Right lobe of liver (tissue), 6 donors: ENCODE results near the gene SAP30L. TPM values are rescaled to one million over a fixed set of nuclear protein-coding genes. Genes with fewer than 3 reads are reported as not detected.

ENCODE experiments used
- ATAC-seq, 4 donors: fragments of 200-7000 bp; cut with Tn5 transposase; one replicate each; pipeline ENCODE4 v1.9.1; 2020; ENCODE audit warnings: mild to moderate bottlenecking in 4 of 4, moderate library complexity in 4 of 4
- DNase-seq, 3 donors: peaks; one replicate each; pipeline ENCODE4 v3.0.0-alpha.2; 2020
- H3K27ac ChIP-seq, 3 donors: fragments of 200-600 bp; one replicate each; pipeline ENCODE4 v1.8.0; 2022
- H3K27me3 ChIP-seq, 2 donors: fragments of 200-600 bp; one replicate each; pipeline ENCODE4 v1.8.0; 2022
- H3K36me3 ChIP-seq, 4 donors: fragments of 200-600 bp; sonication (generic) in 1 of 4; one replicate each; pipeline versions ENCODE4 v1.5.1 to v1.8.0; 2017 to 2022; ENCODE audit warnings: control low read depth in 1 of 4
- H3K4me1 ChIP-seq, 4 donors: fragments of 200-600 bp; sonication (generic) in 1 of 4; one replicate each; pipeline versions ENCODE4 v1.5.1 to v1.8.0; 2017 to 2022; ENCODE audit warnings: control low read depth in 1 of 4
- H3K4me3 ChIP-seq, 3 donors: fragments of 200-600 bp; one replicate each; pipeline ENCODE4 v1.8.0; 2022
- H3K9me3 ChIP-seq, 4 donors: fragments of 200-600 bp; sonication (generic) in 1 of 4; one replicate each; pipeline versions ENCODE4 v1.5.1 to v1.8.0; 2017 to 2022; ENCODE audit warnings: control low read depth in 1 of 4
- CTCF ChIP-seq, 4 donors: fragments of 200-600 bp in 3 of 4; fragments of 450-650 bp in 1 of 4; IDR thresholded peaks; one replicate each; pipeline versions ENCODE4 v1.5.1 to v1.8.0; 2016 to 2022; ENCODE audit warnings: antibody characterized with exemption in 4 of 4, mild to moderate bottlenecking in 2 of 4
- POLR2A ChIP-seq: fragments of 450-650 bp; IDR thresholded peaks from one replicate; pipeline ENCODE4 v1.6.1; 2017; ENCODE audit warnings: antibody characterized with exemption, mild to moderate bottlenecking
- WGBS: methylation state at CpG from one replicate; pipeline ENCODE4 v1.1.6; 2018; ENCODE audit warnings: low coverage, low lambda C conversion rate; ENCODE audit not compliant: insufficient coverage; ENCODE audit errors: missing lambda C conversion rate; 5-methylcytosine and 5-hydroxymethylcytosine counted together
- intact Hi-C, 2 donors: fragments of 100-400 bp; cut with DNase I; formaldehyde crosslinking; loops; one replicate each; pipeline versions ENCODE4 v1.11.2 to v1.14.1; 2022
- total RNA-seq, 6 experiments: library from RNA; depleted of rRNA in 2 of 6; stranded (reverse); fragments of >200 nt in 2 of 6; fragmentation: NEBNext Ultra II Directional in 3 of 6; extraction: Animal tissue kit (Norgen Biotek cat#: 25700) in 3 of 6; gene quantifications; one replicate each; pipeline versions ENCODE4 v1.1.0 to v1.2.4, GENCODE V29; 2016 to 2023
- donor health status: DM: no; HTN: yes; CAD: no.
- donor health status: DM: no; HTN: no; CAD: no.
- donor health status: DM: no; HTN: no; CAD: no.
- donor health status: DM: no; HTN: yes; CAD: no.
- donor health status: DM: no; HTN: yes; CAD: no.

SAP30L gene
- total RNA-seq, 6 experiments from 2014 or later, result 9.7 to 24.9 (median 20.1) TPM

GRCh38 chr5:154460172-154460571, 14.4 kb downstream of the SAP30L start:
- no peak overlapping the region for H3K27ac ChIP-seq
- no peak overlapping the region for H3K4me3 ChIP-seq
- no peaks in the 10 kb centered on the region for H3K9me3 ChIP-seq
- intact Hi-C loops, result loop anchor here in 1 of 2 donors (10.0 kb wide), 1 partner anchor 145 kb away; no protein-coding TSS in a partner anchor
- H3K4me1 ChIP-seq, result peaks cover 0 to 5% (median 0%) of the 10 kb centered on the region in 4 donors
- TF ChIP-seq CTCF (IDR thresholded peaks at IDR 0.05) (no peak), POLR2A (no peak)
- ATAC-seq, result peak in 3 of 4 donors; percentile 33 to 86 (median 52)
- H3K36me3 ChIP-seq, result peaks cover 2 to 20% (median 6%) of the 10 kb centered on the region in 4 donors
- 57% methylated on average over 3 of the region's 4 CpGs for WGBS
- no peaks in the 10 kb centered on the region for H3K27me3 ChIP-seq
- DNase-seq, result no peak

- H3K36me3 ChIP-seq, result peaks cover 0 to 7% (median 4%) of the 10 kb centered on the region in 4 donors
- no peak overlapping the region for H3K27ac ChIP-seq
- H3K9me3 ChIP-seq, result no peaks in the 10 kb centered on the region
- WGBS, result 80% methylated on average over 5 of the region's 6 CpGs
- H3K4me1 ChIP-seq, result peaks cover 0 to 5% (median 0%) of the 10 kb centered on the region in 4 donors
- no peaks in the 10 kb centered on the region for H3K27me3 ChIP-seq
- DNase-seq (no peak), ATAC-seq (peak in 1 of 4 donors; percentile 17)
- TF ChIP-seq CTCF (IDR thresholded peaks at IDR 0.05), result no peak
- no peak for TF ChIP-seq POLR2A
- intact Hi-C loops, result loop anchor here in 1 of 2 donors (10.0 kb wide), 1 partner anchor 143 kb away; no protein-coding TSS in a partner anchor
- H3K4me3 ChIP-seq, result no peak overlapping the region
These were observed 15.7 kb downstream of the SAP30L start for GRCh38 chr5:154461531-154461930.

DNA sequence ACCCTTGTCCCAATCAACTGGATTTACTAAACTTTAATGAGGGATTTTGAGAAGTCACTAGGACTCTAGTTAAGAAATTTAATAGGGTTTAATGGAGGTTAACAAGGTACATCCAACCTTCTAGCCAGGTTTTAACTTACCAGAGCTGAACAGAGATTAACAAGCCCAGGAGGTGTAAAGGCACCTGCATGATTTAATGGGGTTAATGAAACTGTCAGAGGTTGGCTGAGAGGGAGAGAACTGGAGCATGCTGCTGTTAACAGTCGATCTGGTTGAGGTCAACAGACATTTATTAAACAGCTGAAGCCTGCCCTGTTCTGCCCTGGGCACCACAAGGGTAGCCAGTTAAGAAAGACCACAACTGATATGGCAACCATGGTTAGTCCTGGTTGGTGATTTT, 18.6 kb downstream of the SAP30L start:
- H3K27ac ChIP-seq, result no peak overlapping the region
- DNase-seq (no peak), ATAC-seq (no peak)
- H3K4me3 ChIP-seq, result no peak overlapping the region
- peaks cover 0 to 5% (median 0%) of the 10 kb centered on the region in 4 donors for H3K4me1 ChIP-seq
- H3K9me3 ChIP-seq, result no peaks in the 10 kb centered on the region
- TF ChIP-seq POLR2A, result no peak
- TF ChIP-seq CTCF (IDR thresholded peaks at IDR 0.05), result no peak
- H3K27me3 ChIP-seq, result no peaks in the 10 kb centered on the region
- WGBS, result no CpG with 5 or more reads among the region's 1 CpG
- intact Hi-C loops, result loop anchor here in 1 of 2 donors (10.0 kb wide), 1 partner anchor 140 kb away; no protein-coding TSS in a partner anchor
- no peaks in the 10 kb centered on the region for H3K36me3 ChIP-seq

GRCh38 chr5:154465169-154465568, 19.4 kb downstream of the SAP30L start:
- Histone ChIP-seq H3K36me3 (no peaks in the 10 kb centered on the region), H3K9me3 (no peaks in the 10 kb centered on the region), H3K27me3 (no peaks in the 10 kb centered on the region), H3K4me1 (no peaks in the 10 kb centered on the region), H3K27ac (no peak overlapping the region), H3K4me3 (no peak overlapping the region)
- WGBS, result 48% methylated on average over 6 of the region's 6 CpGs
- DNase-seq, result no peak
- intact Hi-C loops, result loop anchor here in 1 of 2 donors (10.0 kb wide), 1 partner anchor 140 kb away; no protein-coding TSS in a partner anchor
- TF ChIP-seq POLR2A, result no peak
- TF ChIP-seq CTCF (IDR thresholded peaks at IDR 0.05), result no peak
- peak in 2 of 4 donors; percentile 54 to 70 for ATAC-seq
